ENCODE data around the gene GAGE12H.
"Not testable (repeated sequence)": the region's sequence is repeated elsewhere in the genome, so short reads cannot be mapped to it uniquely, and the experiment has no call there.

Gene GAGE12H, protein sequence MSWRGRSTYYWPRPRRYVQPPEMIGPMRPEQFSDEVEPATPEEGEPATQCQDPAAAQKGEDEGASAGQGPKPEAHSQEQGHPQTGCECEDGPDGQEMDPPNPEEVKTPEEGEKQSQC

DNA sequence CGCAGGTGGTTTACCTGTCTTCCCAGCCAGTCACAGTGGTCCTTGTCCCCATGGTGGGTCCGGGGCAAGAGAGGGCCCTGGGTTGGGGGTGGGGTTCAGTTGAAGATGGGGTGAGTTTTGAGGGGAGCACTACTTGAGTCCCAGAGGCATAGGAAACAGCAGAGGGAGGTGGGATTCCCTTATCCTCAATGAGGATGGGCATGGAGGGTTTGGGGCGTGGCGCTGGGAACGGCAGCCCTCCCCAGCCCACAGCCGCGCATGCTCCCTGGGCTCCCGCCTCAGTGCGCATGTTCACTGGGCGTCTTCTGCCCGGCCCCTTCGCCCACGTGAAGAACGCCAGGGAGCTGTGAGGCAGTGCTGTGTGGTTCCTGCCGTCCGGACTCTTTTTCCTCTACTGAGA is at the start of gene GAGE12H:
Gene GAGE12H, plus strand, starts transcription at position 301 of the 400 bp plus-strand sequence. CDS start 1,155 bp downstream, outside the sequence.
- DNase-seq (ENCODE audit: low read depth in 2 of 2): not testable (repeated sequence)

DNA sequence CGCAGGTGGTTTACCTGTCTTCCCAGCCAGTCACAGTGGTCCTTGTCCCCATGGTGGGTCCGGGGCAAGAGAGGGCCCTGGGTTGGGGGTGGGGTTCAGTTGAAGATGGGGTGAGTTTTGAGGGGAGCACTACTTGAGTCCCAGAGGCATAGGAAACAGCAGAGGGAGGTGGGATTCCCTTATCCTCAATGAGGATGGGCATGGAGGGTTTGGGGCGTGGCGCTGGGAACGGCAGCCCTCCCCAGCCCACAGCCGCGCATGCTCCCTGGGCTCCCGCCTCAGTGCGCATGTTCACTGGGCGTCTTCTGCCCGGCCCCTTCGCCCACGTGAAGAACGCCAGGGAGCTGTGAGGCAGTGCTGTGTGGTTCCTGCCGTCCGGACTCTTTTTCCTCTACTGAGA is 47.9 kb upstream of the GAGE12H start, which contains the start of gene GAGE12C:
Gene GAGE12C, plus strand, starts transcription at position 301 of the 400 bp plus-strand sequence. CDS start 1,155 bp downstream, outside the sequence.
- DNase-seq (ENCODE audit: low read depth in 2 of 2): not testable (repeated sequence)

DNA sequence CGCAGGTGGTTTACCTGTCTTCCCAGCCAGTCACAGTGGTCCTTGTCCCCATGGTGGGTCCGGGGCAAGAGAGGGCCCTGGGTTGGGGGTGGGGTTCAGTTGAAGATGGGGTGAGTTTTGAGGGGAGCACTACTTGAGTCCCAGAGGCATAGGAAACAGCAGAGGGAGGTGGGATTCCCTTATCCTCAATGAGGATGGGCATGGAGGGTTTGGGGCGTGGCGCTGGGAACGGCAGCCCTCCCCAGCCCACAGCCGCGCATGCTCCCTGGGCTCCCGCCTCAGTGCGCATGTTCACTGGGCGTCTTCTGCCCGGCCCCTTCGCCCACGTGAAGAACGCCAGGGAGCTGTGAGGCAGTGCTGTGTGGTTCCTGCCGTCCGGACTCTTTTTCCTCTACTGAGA is 38.3 kb upstream of the GAGE12H start, which contains the start of gene GAGE12D:
Gene GAGE12D, plus strand, starts transcription at position 301 of the 400 bp plus-strand sequence. CDS start 1,155 bp downstream, outside the sequence.
- not testable (repeated sequence) for DNase-seq (ENCODE audit: low read depth in 2 of 2)

DNA sequence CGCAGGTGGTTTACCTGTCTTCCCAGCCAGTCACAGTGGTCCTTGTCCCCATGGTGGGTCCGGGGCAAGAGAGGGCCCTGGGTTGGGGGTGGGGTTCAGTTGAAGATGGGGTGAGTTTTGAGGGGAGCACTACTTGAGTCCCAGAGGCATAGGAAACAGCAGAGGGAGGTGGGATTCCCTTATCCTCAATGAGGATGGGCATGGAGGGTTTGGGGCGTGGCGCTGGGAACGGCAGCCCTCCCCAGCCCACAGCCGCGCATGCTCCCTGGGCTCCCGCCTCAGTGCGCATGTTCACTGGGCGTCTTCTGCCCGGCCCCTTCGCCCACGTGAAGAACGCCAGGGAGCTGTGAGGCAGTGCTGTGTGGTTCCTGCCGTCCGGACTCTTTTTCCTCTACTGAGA is 28.8 kb upstream of the GAGE12H start, which contains the start of gene GAGE12E:
Gene GAGE12E, plus strand, starts transcription at position 301 of the 400 bp plus-strand sequence. CDS start 1,155 bp downstream, outside the sequence.
- not testable (repeated sequence) for DNase-seq (ENCODE audit: low read depth in 2 of 2)

DNA sequence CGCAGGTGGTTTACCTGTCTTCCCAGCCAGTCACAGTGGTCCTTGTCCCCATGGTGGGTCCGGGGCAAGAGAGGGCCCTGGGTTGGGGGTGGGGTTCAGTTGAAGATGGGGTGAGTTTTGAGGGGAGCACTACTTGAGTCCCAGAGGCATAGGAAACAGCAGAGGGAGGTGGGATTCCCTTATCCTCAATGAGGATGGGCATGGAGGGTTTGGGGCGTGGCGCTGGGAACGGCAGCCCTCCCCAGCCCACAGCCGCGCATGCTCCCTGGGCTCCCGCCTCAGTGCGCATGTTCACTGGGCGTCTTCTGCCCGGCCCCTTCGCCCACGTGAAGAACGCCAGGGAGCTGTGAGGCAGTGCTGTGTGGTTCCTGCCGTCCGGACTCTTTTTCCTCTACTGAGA is 19.2 kb upstream of the GAGE12H start, which contains the start of gene GAGE12F:
Gene GAGE12F, plus strand, starts transcription at position 301 of the 400 bp plus-strand sequence. CDS start 1,155 bp downstream, outside the sequence.
- DNase-seq (ENCODE audit: low read depth in 2 of 2): not testable (repeated sequence)

DNA sequence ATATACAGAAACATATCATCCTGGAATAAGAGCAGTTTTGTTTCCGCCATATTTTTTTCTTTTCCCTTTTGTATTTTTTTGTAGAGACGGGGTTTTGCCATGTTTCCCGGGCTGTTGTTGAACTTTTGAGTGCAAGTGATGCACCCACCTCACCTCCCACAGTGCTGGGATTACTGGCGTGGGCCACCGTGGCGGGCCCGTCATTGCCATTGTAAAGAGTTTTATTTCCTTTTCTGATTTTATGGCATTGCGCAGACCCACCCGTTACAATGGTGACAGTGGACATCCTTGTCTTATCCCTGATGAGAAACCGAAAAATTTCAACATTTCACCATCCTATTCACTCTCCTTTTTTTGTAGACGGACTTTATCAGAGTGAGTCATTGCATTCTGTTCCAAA is 11.0 kb upstream of the GAGE12H start:
- not testable (repeated sequence) for DNase-seq (ENCODE audit: low read depth in 2 of 2)

DNA sequence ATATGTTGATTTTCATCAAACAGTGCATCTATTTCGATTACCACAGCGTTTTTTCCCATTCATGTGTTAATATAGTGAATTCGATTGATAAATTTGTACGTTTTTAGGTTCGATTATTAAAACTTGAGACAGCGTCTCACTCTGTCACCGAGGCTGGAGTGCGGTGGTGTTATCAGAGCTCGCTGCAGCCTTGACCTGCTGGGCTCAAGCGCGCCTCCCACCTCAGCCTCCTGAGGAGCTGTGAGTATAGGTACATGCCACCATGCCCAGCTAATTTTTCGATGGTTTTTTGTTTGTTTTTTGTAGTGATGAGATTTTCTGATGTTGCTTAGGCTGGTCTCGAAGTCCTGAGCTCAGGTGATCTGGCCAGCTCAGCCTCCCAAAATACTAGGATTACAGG is 10.6 kb upstream of the GAGE12H start:
- not testable (repeated sequence) for DNase-seq (ENCODE audit: low read depth in 2 of 2)

- DNase-seq (ENCODE audit: low read depth in 2 of 2): not testable (repeated sequence)
These were observed 9.6 kb upstream of the GAGE12H start, which contains the start of gene GAGE12G for GRCh38 chrX:49570100-49570499. GAGE12G (plus strand) TSS chrX:49570400; CDS start chrX:49571555, 1,155 bp downstream.

- DNase-seq (ENCODE audit: low read depth in 2 of 2): not testable (repeated sequence)
These were observed 9.4 kb downstream of the GAGE12H start, which contains the start of gene GAGE2A for GRCh38 chrX:49589196-49589595. GAGE2A (plus strand) TSS chrX:49589496; CDS start chrX:49590651, 1,155 bp downstream.

- DNase-seq (ENCODE audit: low read depth in 2 of 2): not testable (repeated sequence)
These were observed 10.2 kb downstream of the GAGE12H start for GRCh38 chrX:49589769-49590478.

DNA sequence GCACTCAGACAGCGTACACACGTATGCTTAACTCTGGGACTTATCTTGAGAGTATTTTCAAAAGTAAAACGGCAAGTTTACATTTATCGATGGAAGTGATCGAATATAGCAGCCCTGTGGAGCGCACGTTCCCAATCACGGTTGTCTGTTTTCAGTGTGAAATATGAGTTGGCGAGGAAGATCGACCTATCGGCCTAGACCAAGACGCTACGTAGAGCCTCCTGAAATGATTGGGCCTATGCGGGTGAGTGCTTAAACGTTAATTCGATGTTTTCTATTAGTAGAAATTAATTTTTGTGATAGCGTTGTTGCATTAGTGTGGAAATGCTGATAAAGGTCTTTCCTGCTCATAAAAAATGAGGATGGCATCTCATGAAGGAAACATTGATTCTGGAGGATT is 10.7 kb downstream of the GAGE12H start:
- not testable (repeated sequence) for DNase-seq (ENCODE audit: low read depth in 2 of 2)

DNA sequence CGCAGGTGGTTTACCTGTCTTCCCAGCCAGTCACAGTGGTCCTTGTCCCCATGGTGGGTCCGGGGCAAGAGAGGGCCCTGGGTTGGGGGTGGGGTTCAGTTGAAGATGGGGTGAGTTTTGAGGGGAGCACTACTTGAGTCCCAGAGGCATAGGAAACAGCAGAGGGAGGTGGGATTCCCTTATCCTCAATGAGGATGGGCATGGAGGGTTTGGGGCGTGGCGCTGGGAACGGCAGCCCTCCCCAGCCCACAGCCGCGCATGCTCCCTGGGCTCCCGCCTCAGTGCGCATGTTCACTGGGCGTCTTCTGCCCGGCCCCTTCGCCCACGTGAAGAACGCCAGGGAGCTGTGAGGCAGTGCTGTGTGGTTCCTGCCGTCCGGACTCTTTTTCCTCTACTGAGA is 19.0 kb downstream of the GAGE12H start, which contains the start of gene GAGE1:
Gene GAGE1, plus strand, starts transcription at position 301 of the 400 bp plus-strand sequence. CDS start 1,155 bp downstream, outside the sequence.
- not testable (repeated sequence) for DNase-seq (ENCODE audit: low read depth in 2 of 2)

DNA sequence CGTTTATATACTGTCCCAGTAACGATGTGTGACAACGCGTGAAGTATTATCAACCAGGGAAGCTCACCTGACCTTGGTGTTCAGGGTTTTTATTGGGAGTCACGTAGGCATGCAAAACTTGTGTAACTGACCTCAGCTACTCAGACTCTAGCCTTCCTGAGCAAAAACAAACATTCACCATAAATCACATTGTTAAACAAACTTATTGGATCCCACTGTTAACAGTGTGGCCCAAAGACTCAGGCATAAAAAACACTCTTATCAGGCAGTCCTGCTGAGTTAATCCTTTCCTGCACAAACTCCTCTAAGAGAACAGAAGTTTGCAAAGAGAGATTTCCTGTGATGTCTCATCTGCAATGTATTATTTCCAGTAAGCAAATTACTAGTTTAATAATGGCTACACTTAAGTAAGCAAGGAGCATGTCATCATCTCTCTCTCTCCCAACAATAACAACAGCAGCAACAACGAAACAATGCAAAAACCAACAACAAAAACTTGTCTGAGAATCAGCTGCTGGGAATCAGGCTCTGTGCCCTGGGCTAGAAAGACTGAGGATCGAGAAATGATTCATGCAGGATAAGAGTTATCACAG is 31.1 kb downstream of the GAGE12H start:
- no peak for DNase-seq (ENCODE audit: low read depth in 2 of 2)

DNA sequence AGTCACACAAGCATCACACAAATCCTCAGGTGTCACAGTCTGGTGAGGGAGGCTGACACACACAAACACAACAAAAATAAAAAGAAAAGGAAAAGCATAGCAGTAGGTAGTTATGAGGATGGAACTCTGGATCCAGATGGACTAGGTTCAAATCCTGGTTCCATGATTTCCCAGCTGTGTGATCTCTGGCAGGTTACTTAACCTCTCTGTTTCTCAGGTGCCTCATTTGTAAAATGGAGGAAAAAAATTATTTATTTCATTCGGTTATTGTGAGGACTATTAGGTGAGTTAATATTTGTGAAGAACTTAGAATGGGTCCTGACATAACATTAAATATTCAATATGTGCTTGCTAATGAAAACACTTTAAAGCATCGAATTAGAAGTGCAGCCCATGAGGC is 38.8 kb downstream of the GAGE12H start:
- no peak for DNase-seq (ENCODE audit: low read depth in 2 of 2)

GRCh38 chrX:49627086-49627777 is 47.5 kb downstream of the GAGE12H start:
- DNase-seq (ENCODE audit: low read depth in 2 of 2): no peak
